Gastrocnemius medialis (tissue), 4 donors: Measurements from ENCODE around the gene CCDC68. TPM values are rescaled to one million over a fixed set of nuclear protein-coding genes. Genes with fewer than 3 reads are reported as not detected.
"Not testable (repeated sequence)": the region's sequence is repeated elsewhere in the genome, so short reads cannot be mapped to it uniquely, and the experiment has no call there.

ENCODE experiments used
- ATAC-seq, 2 donors: fragments of 150-250 bp; one replicate each; pipeline ENCODE4 v1.9.1; 2016
- DNase-seq, 2 donors: peaks; one replicate each; pipeline ENCODE4 v3.0.0-alpha.2; 2019
- H3K27ac ChIP-seq, 4 donors: fragments of 200-600 bp; sonication (generic); 1 replicate in 1 of 4; 2 replicates in 3 of 4; pipeline ENCODE4 v1.5.1; 2016 to 2018; ENCODE audit warnings: mild to moderate bottlenecking in 2 of 4, moderate library complexity in 1 of 4
- H3K27me3 ChIP-seq, 3 donors: fragments of 200-600 bp; sonication (generic) in 2 of 3; 1 replicate in 1 of 3; 2 replicates in 2 of 3; pipeline versions ENCODE4 v1.5.1 to v1.6.0; 2016 to 2019; ENCODE audit warnings: mild to moderate bottlenecking in 1 of 3, moderate library complexity in 1 of 3
- H3K36me3 ChIP-seq, 2 donors: fragments of 200-600 bp; sonication (generic) in 1 of 2; one replicate each; pipeline ENCODE4 v1.5.1; 2017 to 2018
- H3K4me1 ChIP-seq, 2 donors: fragments of 200-600 bp; sonication (generic) in 1 of 2; one replicate each; pipeline ENCODE4 v1.5.1; 2016 to 2017; ENCODE audit warnings: mild to moderate bottlenecking in 2 of 2
- H3K4me3 ChIP-seq, 4 donors: fragments of 200-600 bp; sonication (generic) in 3 of 4; 1 replicate in 1 of 4; 2 replicates in 3 of 4; pipeline ENCODE4 v1.5.1; 2016 to 2019; ENCODE audit warnings: mild to moderate bottlenecking in 2 of 4
- H3K9me3 ChIP-seq, 3 donors: fragments of 200-600 bp; sonication (generic) in 2 of 3; 1 replicate in 1 of 3; 2 replicates in 2 of 3; pipeline ENCODE4 v1.5.1; 2016 to 2019
- CTCF ChIP-seq, 5 experiments: fragments of 450-650 bp in 3 of 5; fragments of 200-600 bp in 2 of 5; sonication (generic) in 2 of 5; IDR thresholded peaks in 4 of 5; conservative IDR thresholded peaks in 1 of 5; 1 replicate in 4 of 5; 2 replicates in 1 of 5; pipeline ENCODE4 v1.5.1; 2016 to 2019; ENCODE audit warnings: antibody characterized with exemption in 5 of 5, mild to moderate bottlenecking in 3 of 5, moderate library complexity in 3 of 5
- POLR2A ChIP-seq, 2 donors: fragments of 450-650 bp; IDR thresholded peaks; one replicate each; pipeline ENCODE4 v1.6.1; 2017; ENCODE audit warnings: antibody characterized with exemption in 2 of 2, mild to moderate bottlenecking in 2 of 2, moderate library complexity in 2 of 2
- in situ Hi-C, 4 donors: fragments of 200-750 bp; cut with MboI; loops; one replicate each; pipeline versions ENCODE4 v1.15.0 to v1.8.0; 2017; ENCODE audit warnings: low sequenced_read_pairs in 4 of 4
- intact Hi-C: fragments of 100-400 bp; cut with DNase I; formaldehyde crosslinking; loops from one replicate; pipeline ENCODE4 v1.15.1; 2023; ENCODE audit warnings: low total_unique reads
- total RNA-seq, 4 donors: library from RNA; depleted of rRNA; stranded (reverse); fragments of >200 nt; gene quantifications; one replicate each; pipeline versions ENCODE4 v1.1.0 to v1.2.3, GENCODE V29; 2016

Gene CCDC68
- total RNA-seq, 4 donors from 2014 or later, result 2.4 to 6.0 (median 4.5) TPM

DNA sequence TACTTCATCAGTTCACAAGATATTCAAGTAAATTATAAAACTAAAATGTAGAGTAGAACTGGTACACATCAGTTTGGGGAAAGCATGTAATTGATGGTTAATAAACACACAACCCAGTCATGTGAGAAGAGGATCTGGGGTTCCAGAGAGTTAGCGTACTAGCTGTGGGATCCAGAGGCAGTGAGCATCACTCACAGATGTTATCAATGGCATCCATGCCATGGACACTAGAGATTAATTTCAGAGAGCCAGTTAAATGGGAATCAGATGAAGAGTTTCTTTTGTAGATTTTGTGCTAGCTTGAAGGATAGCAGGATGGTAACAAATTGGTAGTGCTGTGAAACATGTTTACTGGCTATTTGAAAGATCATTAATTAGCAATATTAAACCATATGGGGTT, 21.8 kb upstream of the CCDC68 start:
- Histone ChIP-seq H3K27me3 (no peaks in the 10 kb centered on the region), H3K4me3 (no peak overlapping the region), H3K4me1 (no peaks in the 10 kb centered on the region), H3K36me3 (no peaks in the 10 kb centered on the region), H3K9me3 (no peaks in the 10 kb centered on the region), H3K27ac (no peak overlapping the region)
- in situ Hi-C loops, result loop anchor here in 3 of 4 donors (10.0 to 25.0 kb wide), 2 partner anchors 294 to 296 kb away; no protein-coding TSS in a partner anchor
- ATAC-seq (no peak), DNase-seq (no peak)
- intact Hi-C loops, result no loop called here
- TF ChIP-seq POLR2A (IDR thresholded peaks at IDR 0.05), result no peak
- no peak for TF ChIP-seq CTCF (IDR thresholded peaks at IDR 0.05 in 4 of 5, conservative IDR thresholded peaks at IDR 0.05 in 1 of 5)

- TF ChIP-seq POLR2A (IDR thresholded peaks at IDR 0.05) (no peak), CTCF (IDR thresholded peaks at IDR 0.05 in 4 of 5, conservative IDR thresholded peaks at IDR 0.05 in 1 of 5) (no peak)
- intact Hi-C loops, result no loop called here
- DNase-seq, result no peak
- no peak for ATAC-seq
- Histone ChIP-seq H3K9me3 (no peaks in the 10 kb centered on the region), H3K4me3 (no peak overlapping the region), H3K27ac (no peak overlapping the region), H3K36me3 (no peaks in the 10 kb centered on the region), H3K4me1 (no peaks in the 10 kb centered on the region), H3K27me3 (no peaks in the 10 kb centered on the region)
- in situ Hi-C loops, result loop anchor here in 2 of 4 donors (25.0 kb wide), 1 partner anchor 288 kb away; no protein-coding TSS in a partner anchor
Measured at GRCh38 chr18:54975598-54975997, 16.3 kb upstream of the CCDC68 start.

- H3K9me3 ChIP-seq, result no peaks in the 10 kb centered on the region
- in situ Hi-C loops, result loop anchor here in 1 of 4 donors (25.0 kb wide), 1 partner anchor 111 kb away; no protein-coding TSS in a partner anchor
- H3K4me3 ChIP-seq, result no peak overlapping the region
- ATAC-seq, result no peak
- DNase-seq, result no peak
- H3K27me3 ChIP-seq, result no peaks in the 10 kb centered on the region
- no peaks in the 10 kb centered on the region for H3K4me1 ChIP-seq
- TF ChIP-seq CTCF (IDR thresholded peaks at IDR 0.05 in 4 of 5, conservative IDR thresholded peaks at IDR 0.05 in 1 of 5) (no peak), POLR2A (IDR thresholded peaks at IDR 0.05) (no peak)
- intact Hi-C loops, result no loop called here
- no peak overlapping the region for H3K27ac ChIP-seq
- no peaks in the 10 kb centered on the region for H3K36me3 ChIP-seq
Measured at GRCh38 chr18:54973046-54973445, 13.8 kb upstream of the CCDC68 start.

DNA sequence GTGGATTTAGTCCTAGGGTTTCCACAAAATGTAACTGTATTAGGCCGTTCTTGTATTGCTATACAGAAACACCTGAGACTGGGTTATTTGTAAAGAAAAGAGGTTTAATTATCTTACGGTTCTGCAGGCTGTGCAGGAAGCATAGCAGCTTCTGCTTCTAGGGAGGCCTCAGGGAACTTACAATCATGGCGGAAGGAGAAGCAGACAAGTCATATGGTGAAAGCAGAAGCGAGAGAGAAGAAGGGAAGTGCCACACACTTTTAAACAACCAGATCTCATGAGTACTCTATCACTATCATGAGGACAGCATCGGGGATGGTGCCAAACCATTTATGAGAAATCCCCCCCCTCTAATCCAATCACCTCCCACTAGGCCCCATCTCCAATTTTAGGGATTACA, 9.5 kb upstream of the CCDC68 start:
- in situ Hi-C loops (loop anchor here in 1 of 4 donors (25.0 kb wide), 1 partner anchor 107 kb away; no protein-coding TSS in a partner anchor), intact Hi-C loops (no loop called here)
- no peak overlapping the region for H3K4me3 ChIP-seq
- H3K9me3 ChIP-seq, result no peaks in the 10 kb centered on the region
- TF ChIP-seq POLR2A (IDR thresholded peaks at IDR 0.05) (no peak), CTCF (IDR thresholded peaks at IDR 0.05 in 4 of 5, conservative IDR thresholded peaks at IDR 0.05 in 1 of 5) (no peak)
- ATAC-seq (no peak), DNase-seq (no peak)
- no peaks in the 10 kb centered on the region for H3K27me3 ChIP-seq
- H3K27ac ChIP-seq, result no peak overlapping the region
- no peaks in the 10 kb centered on the region for H3K4me1 ChIP-seq
- no peaks in the 10 kb centered on the region for H3K36me3 ChIP-seq

- in situ Hi-C loops, result loop anchor here in 1 of 4 donors (25.0 kb wide), 1 partner anchor 106 kb away; no protein-coding TSS in a partner anchor
- H3K27me3 ChIP-seq, intact Hi-C loops, H3K27ac ChIP-seq, H3K36me3 ChIP-seq, H3K9me3 ChIP-seq, DNase-seq, H3K4me3 ChIP-seq, ATAC-seq, H3K4me1 ChIP-seq: not testable (repeated sequence)
Measured at GRCh38 chr18:54968237-54968636, 9.0 kb upstream of the CCDC68 start.
